GM21360 (cell line): ENCODE results near the gene GIPC2.
"Not testable (repeated sequence)": the region's sequence is repeated elsewhere in the genome, so short reads cannot be mapped to it uniquely, and the experiment has no call there.

ENCODE experiments used
- ATAC-seq: cut with Tn5 transposase; IDR thresholded peaks from one replicate; pipeline ENCODE4 v1.9.1; 2021; ENCODE audit warnings: mild to moderate bottlenecking, moderate library complexity; ENCODE audit not compliant: unreplicated experiment

GIPC2 gene

GRCh38 chr1:78064886-78065285 is 19.1 kb downstream of the GIPC2 start:
- not testable (repeated sequence) for ATAC-seq

DNA sequence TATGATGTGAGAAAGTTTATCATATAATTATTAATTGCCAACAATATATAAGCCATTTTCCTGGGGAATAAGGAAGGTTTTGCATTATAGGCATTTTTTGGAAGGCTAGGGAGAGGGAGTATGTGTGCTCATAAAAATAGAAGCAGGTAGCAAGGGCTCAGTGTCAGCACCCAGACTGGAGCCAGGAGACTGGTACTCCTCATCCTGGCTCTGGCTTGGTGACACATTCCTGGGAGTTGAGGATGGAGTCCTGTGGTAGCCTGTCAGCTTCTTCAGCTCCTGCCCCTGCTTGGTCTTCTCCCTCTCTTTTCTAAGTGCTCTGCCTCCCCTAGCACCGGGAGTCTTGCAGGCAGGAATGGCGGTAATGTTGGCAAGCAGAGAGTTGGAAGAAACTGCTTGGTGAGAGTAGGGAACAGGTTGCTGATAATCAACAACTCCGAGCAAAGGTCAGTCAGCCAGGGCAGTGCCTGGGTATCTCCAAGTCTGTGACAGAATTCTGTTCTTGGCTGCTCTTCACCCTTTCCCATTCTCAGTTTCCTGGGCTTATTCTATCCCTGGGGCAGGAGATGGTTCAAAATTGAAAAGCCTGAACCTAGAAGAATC is 23.0 kb downstream of the GIPC2 start:
- ATAC-seq: no peak

DNA sequence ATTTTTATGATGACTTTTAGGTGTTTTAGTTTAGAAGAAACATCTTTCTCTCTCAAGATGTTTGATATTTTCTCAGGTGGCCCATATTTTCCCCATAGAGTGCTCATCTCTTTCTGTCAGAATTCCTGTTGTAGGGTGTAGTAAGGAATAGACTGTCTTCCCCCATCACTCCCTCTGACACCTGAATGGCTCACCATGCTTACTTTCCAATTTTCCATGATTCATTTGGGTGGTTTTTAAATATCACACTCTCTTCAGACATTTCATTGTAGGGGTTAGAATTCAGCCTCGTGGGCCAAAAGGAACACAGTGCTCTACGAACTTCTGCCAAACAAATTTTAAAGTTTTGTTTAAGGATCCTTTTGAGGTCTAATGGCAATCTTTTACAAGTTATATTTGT is 24.0 kb downstream of the GIPC2 start:
- no peak for ATAC-seq

DNA sequence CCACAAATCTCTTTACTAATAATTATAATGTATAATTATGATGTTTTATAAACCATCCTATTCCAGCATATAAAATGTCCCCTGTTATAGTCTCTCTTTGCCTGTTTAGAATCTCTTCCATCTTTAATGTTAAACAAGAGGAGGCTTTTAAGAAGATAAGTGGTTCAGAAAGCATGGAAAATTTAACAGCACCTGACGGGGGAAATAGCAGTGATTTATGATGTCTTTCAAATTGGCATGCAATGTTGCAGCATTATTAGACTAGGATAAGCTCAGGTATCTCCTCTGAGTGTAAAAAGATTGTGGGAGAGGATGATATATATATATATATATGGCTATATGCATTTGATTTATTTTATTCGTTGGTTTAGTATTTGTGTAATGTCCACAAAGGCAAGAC is 24.4 kb downstream of the GIPC2 start:
- ATAC-seq: no peak

DNA sequence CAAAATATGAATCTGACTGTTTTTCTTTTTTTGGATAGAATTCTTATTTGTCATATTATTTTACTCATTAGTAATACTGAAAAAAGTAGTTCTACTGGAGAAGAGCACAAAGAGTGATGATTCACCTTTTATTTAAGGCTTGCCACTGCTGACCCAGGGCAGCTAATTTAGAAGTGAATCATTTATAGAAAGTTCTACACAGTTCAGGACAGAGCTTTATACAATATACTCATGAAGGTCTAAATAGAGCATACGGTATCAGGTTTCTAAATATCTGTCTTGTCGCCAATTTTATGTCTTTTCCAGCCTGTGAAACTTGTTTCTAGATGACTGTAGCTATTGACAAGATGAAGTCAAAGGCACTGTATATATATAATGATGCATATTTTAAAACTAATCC is 25.0 kb downstream of the GIPC2 start:
- ATAC-seq: peak; percentile 74

DNA sequence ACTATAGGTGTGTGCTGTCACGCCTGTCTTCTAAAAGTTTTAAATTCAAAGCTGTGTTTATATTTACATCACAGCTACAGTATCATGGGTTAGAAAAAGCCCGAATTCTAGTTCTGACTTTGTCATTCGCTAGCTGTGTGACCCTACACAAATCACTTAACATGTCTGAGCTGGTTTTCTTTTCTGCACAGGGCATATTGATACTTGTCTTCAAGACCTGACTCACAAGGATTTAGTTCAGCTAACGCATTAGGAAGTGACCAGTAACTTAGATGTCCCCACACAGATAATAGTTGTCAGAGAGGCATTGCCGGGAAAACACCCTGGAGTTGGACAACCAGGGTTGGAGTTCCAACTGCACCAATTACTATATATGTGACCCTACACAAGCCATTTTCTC is 25.9 kb downstream of the GIPC2 start:
- no peak for ATAC-seq

DNA sequence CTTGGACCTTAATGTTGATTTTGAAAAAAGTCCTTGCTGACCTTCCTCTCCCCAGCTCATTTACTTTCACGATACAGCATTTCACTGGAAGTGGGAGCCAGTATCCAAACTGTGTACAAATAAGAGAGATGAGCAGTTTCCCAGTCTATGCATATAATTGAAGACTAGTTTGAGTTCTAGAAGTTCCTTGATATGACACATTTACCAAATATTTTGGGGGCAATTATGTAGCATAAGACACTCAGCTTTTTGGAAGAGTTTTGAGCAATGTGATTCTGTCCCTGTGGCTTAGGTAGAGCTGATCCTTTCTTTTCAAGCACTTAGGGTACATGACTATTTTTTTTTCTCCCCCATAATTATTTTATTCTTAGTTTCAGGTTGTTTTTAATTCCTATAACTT is 26.4 kb downstream of the GIPC2 start:
- ATAC-seq: no peak

- ATAC-seq: no peak
Measured at GRCh38 chr1:78073441-78073840, 27.7 kb downstream of the GIPC2 start.

DNA sequence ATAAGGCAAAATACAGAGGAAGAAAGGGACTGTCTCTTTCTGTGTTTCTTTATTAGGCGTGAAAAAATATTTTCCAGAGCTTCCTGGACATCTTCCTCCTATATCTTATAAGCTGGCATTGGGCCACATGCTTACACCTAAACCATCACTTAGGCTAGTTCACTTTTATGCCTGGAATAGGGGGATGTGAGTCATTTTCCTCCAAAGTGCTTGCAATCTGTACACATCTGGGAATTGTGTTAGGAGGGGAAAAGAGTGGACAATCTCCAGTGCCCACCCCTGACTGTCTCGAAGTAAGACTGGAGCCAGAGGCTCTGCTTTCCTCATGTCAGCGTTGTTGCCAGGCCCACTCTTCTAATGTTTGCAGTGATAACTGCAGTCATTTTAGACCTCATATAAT is 29.9 kb downstream of the GIPC2 start:
- no peak for ATAC-seq

DNA sequence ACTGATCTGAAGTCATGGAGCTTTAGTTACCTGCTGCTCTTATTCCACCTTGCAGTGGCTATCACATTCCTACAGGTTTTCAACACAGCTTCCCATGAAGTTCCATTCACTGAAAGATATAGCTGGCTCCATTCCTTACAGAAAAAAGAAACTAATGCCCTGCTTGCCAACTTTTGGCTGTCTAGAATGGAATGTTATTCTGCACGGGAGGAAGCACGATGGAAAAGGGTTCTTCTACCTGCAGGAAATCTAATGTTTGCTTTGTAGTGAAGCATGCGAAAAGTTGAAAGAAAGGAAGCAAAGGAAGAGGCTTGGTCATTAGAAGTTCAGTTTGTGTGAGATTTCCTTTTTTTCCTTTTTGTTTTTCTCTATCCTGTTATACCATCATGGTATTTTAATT is 32.6 kb downstream of the GIPC2 start:
- ATAC-seq: no peak

- ATAC-seq: no peak
Measured at GRCh38 chr1:78079580-78079979, 33.8 kb downstream of the GIPC2 start.

GRCh38 chr1:78080767-78081166 is 35.0 kb downstream of the GIPC2 start:
- no peak for ATAC-seq

GRCh38 chr1:78081980-78082860 is 36.5 kb downstream of the GIPC2 start:
- ATAC-seq: no peak

DNA sequence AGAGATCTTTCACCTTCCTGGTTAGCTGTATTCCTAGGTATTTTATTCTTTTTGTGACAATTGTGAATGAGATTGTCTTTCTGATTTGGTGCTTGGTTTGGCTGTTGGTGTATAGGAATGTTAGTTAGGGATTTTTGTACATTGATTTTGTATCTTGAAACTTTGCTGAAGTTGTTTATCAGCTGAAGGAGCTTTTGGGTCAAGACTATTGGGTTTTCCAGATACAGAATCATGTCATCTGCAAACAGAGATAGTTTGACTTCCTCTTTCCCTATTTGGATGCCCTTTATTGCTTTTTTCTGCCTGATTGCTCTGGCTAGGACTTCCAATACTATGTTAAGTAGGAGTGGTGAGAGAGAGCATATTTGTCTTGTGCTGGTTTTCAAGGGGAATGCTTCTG is 38.9 kb downstream of the GIPC2 start:
- ATAC-seq: not testable (repeated sequence)

GRCh38 chr1:78086697-78087096 is 40.9 kb downstream of the GIPC2 start:
- no peak for ATAC-seq

DNA sequence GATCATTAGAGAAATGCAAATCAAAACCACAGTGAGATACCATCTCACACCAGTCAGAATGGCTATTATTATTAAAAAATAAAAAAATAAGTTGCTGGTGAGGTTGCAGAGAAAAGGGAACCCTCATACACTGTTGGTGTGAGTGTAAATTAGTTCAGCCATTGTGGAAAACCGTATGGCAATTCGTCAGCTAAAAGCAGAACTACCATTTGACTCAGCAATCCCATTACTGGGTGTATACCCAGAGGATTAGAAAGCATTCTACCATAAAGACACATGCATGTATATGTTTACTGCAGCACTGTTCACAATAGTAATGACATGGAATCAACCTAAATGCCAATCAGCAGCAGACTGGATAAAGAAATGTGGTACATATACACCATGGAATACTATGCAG is 42.2 kb downstream of the GIPC2 start:
- no peak for ATAC-seq

DNA sequence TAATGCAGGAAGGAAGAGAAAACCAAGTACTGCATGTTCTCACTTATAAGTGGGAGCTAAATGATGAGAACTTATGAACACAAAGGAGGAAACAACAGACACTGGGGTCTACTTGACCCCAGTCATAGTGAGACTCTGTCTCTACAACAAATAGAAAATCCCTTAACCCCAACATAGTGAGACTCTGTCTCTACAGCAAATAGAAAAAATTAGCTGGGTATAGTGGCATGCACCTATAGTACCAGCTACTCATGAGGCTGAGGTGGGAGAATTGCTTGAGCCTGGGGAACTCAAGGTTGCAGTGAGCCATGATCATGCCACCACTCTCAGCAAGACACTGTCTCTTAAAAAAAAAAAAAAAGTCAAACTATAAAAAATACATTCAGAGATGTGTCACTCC is 42.7 kb downstream of the GIPC2 start:
- ATAC-seq: no peak

- ATAC-seq: no peak
Measured at GRCh38 chr1:78089010-78089409, 43.2 kb downstream of the GIPC2 start.

DNA sequence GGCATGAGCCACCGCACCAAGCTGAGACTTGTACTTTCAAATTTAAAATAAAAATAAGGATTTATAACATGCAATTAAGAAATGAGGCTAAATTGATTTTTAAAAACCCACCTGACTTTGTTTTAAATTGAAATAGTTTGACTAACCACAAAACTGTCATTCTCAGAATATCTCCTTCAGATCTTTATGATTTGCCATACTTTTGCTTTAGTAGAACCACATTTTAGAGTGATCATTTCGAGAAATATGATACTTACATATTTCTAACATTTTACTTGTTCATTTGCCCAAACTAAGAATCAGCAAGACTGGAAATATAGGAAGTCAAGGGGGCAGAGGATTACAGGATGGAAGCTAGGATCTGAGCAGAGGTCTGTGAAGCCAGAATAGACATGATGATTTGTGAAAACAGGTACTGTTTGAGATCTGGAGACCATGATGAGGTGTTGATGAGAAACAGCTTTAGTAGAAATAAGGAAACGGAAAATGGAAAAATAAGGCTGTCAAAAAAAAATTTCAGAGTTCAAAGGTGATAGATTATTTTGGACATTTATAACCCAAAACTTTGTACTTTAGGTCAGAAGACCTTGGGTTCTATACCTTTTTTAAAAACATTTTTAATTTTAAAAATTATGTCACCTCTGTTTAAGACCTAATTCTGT is 44.8 kb downstream of the GIPC2 start:
- no peak for ATAC-seq

- no peak for ATAC-seq
Measured at GRCh38 chr1:78091215-78091813, 45.5 kb downstream of the GIPC2 start.

DNA sequence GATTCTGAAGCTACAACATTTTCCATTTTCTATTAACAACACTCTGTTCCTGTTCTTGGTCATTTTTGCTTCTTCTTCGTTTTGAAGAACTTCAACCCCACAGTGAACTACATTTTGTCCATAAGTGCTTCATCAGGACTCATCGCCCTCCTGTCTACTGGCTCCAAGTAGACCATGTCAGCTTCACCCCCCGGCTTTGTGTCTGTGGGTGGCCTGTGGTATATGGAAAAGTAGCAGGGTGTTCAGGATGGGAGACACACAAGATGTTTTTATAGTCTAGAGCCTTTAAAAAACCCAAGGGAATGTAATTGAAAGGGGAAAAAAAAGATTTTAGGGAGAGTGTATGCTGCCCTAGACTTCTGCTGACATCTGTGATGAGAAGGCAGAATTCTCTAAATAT is 46.1 kb downstream of the GIPC2 start:
- no peak for ATAC-seq

GRCh38 chr1:78092643-78093042 is 46.9 kb downstream of the GIPC2 start:
- ATAC-seq: no peak
